Nephron (organoid): Measurements from ENCODE around the gene ETS1.
A peak's percentile ranks its signal among the peaks of the same experiment; 100 is the strongest.

Source experiments
- H3K27ac Mint-ChIP-seq, 3 experiments: 2 replicates each; pipeline ENCODE4 v1.8.0; 2020; ENCODE audit warnings: mixed read lengths in 3 of 3, mild to moderate bottlenecking in 2 of 3, moderate library complexity in 1 of 3
- H3K27me3 Mint-ChIP-seq: 2 replicates; pipeline ENCODE4 v1.8.0; 2021; ENCODE audit warnings: low read depth, mild to moderate bottlenecking, moderate library complexity, mixed read lengths
- H3K36me3 Mint-ChIP-seq: 2 replicates; pipeline ENCODE4 v1.8.0; 2020; ENCODE audit warnings: low read depth, mixed read lengths
- H3K4me1 Mint-ChIP-seq: 2 replicates; pipeline ENCODE4 v1.8.0; 2020; ENCODE audit warnings: mixed read lengths
- H3K4me3 Mint-ChIP-seq, 3 experiments: 2 replicates each; pipeline ENCODE4 v1.8.0; 2020; ENCODE audit warnings: mild to moderate bottlenecking in 3 of 3, mixed read lengths in 3 of 3, moderate library complexity in 2 of 3
- H3K9me3 Mint-ChIP-seq: 2 replicates; pipeline ENCODE4 v1.8.0; 2020; ENCODE audit warnings: mixed read lengths
- TF ChIP-seq, protein P1 (sequence below), 3 experiments: fragments of 200-600 bp; sonication (generic); IDR thresholded peaks; one replicate each; pipeline ENCODE4 v1.5.0; 2021; ENCODE audit warnings: antibody characterized with exemption in 3 of 3; ENCODE audit not compliant: unreplicated experiment in 3 of 3

Gene ETS1

DNA sequence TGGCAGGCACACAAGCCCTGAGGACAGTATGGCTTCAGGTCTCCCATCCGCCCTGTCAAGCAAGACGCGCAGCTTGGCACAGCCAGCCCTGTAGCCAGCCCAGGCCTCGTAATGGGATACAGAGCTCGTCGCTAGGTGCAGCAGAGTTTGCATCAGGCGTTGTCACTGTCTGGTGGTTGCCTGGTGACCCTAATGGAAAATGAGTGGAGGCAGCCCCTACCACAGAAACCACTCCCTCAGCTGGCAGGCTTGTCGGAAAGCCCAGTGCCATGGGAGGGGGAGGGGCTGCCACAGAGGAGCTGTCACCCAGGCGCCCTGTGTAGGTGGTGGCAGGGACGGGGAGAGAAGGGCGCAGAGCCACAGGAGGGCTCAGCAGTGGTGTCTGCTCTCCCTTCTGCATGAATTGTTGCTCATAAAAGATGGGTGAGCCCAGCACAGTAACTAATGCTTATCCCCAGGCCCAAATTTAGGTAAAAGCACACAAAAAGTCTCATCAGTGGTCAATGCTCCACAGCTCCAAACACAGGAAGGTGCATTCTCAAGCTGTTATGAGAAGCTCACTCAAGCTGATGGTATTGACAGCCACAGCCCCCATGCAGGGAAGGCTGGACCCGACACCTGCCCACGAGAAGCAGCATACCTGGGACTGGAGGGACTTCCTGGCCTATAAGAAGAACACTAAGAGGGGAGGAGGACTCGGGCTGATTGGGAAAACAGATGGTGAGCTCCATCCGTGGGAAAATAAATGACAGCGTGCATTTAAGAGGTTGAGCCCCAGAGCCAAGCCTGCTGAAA is 164.6 kb downstream of the ETS1 start:
- Mint-ChIP-seq H3K4me1 (peaks cover 60% of the 10 kb centered on the region), H3K36me3 (no peaks in the 10 kb centered on the region), H3K27me3 (no peaks in the 10 kb centered on the region), H3K27ac (peak overlapping the region in 2 of 3 experiments; percentile 23 to 24), H3K4me3 (no peak overlapping the region), H3K9me3 (no peaks in the 10 kb centered on the region)
- TF ChIP-seq, protein P1, sequence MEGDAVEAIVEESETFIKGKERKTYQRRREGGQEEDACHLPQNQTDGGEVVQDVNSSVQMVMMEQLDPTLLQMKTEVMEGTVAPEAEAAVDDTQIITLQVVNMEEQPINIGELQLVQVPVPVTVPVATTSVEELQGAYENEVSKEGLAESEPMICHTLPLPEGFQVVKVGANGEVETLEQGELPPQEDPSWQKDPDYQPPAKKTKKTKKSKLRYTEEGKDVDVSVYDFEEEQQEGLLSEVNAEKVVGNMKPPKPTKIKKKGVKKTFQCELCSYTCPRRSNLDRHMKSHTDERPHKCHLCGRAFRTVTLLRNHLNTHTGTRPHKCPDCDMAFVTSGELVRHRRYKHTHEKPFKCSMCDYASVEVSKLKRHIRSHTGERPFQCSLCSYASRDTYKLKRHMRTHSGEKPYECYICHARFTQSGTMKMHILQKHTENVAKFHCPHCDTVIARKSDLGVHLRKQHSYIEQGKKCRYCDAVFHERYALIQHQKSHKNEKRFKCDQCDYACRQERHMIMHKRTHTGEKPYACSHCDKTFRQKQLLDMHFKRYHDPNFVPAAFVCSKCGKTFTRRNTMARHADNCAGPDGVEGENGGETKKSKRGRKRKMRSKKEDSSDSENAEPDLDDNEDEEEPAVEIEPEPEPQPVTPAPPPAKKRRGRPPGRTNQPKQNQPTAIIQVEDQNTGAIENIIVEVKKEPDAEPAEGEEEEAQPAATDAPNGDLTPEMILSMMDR (IDR thresholded peaks at IDR 0.05; ENCODE audit: unreplicated experiment in 3 of 3) = no peak

DNA sequence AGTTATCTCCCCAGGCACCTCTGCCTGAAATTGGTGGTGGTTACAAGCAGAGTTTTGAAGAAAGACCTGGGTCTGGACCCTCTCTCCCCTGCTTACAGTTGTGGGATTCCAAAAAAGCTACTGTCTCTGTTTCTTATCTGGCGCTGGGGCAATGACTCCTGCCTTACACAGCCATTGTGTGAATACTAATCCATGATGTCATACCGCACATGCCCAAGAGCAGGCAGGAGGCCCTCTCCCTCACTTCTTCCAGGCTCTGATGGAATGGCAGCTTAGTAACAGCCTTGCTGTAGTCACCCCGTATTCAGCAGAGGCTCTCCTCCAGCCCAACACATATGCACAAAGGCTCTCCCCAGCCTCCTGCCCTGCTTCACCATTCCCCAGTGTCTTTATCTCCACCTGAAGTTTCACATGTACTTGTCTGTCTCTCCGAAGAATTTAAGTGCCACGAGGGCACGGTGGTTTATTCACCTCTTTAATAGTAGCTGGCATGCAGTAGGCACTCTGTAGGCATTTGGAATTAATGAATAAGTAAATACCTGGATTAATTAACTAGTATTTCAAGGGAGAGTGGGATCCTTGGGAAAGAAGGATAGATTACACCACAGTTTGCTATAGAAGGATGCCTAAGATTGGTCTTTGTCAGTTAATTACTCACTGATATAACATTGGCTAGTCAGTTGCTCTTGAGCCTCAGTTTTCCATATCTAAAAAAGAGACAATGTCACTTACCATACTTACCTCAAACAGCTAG is 165.6 kb downstream of the ETS1 start:
- Mint-ChIP-seq H3K4me3 (no peak overlapping the region), H3K36me3 (no peaks in the 10 kb centered on the region), H3K27me3 (no peaks in the 10 kb centered on the region), H3K9me3 (no peaks in the 10 kb centered on the region), H3K4me1 (peaks cover 70% of the 10 kb centered on the region), H3K27ac (peak overlapping the region; percentile 23 to 39 (median 28))
- TF ChIP-seq, protein P1 (IDR thresholded peaks at IDR 0.05; ENCODE audit: unreplicated experiment in 3 of 3) = no peak

DNA sequence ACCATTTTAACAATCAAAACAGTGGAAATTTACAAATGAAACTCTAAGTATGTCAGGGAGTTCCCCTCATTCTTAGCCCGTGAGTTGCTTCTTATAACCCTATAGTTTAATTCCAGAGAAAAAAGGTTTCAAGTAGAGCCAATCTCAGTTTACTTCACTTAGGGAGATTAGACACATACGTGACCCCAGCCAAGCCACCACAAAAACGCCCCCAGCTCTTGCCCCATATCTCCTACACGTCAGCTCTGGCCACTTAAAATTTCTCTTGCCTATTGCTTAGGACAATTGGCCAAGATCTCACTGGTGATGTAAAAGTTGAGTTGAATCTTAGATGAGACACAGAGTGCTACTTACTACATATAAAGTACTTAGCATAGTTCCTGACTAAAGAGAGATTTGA is 166.4 kb downstream of the ETS1 start:
- H3K4me3 Mint-ChIP-seq = no peak overlapping the region
- TF ChIP-seq, protein P1 (IDR thresholded peaks at IDR 0.05; ENCODE audit: unreplicated experiment in 3 of 3) = no peak
- H3K9me3 Mint-ChIP-seq = no peaks in the 10 kb centered on the region
- H3K27me3 Mint-ChIP-seq = no peaks in the 10 kb centered on the region
- peak overlapping the region; percentile 12 to 39 (median 28) for H3K27ac Mint-ChIP-seq
- no peaks in the 10 kb centered on the region for H3K36me3 Mint-ChIP-seq
- H3K4me1 Mint-ChIP-seq = peaks cover 67% of the 10 kb centered on the region

DNA sequence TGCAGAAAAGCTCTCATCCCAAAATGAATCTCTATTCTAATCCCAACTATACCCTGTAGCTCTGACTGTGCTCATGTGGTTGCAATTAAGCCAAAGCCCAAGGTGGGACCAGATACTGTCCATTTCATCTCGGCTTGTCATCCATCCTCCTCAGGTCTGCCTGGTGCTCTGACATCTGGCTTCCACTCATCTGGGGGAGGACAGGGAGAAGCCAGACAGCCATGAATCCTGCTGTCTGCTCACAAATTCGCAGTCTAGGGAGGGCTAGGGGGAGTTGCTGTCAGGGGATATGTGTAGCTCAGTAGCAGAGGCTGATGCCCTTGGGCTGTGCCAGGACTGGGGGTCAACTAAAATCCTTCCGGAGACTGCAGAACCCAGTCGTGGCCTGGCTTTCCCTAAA is 167.1 kb downstream of the ETS1 start:
- Mint-ChIP-seq H3K36me3 (no peaks in the 10 kb centered on the region), H3K4me1 (peaks cover 70% of the 10 kb centered on the region), H3K4me3 (no peak overlapping the region), H3K27ac (peak overlapping the region; percentile 12 to 39 (median 28)), H3K9me3 (no peaks in the 10 kb centered on the region), H3K27me3 (no peaks in the 10 kb centered on the region)
- TF ChIP-seq, protein P1 (IDR thresholded peaks at IDR 0.05; ENCODE audit: unreplicated experiment in 3 of 3) = no peak

DNA sequence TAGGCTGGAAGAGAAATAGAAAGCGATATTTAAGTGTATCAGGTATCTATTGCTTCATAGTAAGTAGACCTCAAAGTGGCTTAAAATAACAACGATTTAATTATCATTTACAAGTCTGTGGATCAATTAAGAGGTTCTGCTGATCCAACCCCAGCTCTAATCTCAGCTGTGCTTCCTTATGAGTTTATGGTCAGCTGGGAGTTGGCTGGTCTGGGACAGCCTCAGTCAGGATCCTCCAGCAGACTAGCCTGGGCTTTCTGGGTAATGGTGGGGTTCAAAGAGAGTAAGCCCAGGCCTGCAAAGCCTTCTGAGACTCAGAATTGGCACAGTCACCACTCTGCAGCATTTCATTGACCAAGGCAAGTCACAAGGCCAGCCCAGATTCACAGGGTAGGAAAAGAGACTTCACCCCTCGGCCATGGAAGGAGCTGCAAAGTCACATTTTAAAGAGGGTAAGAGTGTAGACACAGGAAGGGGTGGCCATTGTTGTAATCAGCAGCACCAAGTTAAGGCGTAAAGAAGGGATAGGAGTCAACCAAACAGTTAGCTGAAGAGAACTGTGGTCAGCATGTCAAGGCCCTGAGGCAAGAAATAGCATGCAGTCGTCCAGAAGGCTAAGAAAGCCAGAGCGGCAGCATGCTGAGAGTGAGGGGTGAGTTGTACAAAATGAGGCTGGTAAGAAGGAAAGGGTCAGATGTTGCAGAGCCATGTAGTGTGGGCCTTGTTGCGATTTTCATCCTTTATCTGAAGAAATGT is 168.2 kb downstream of the ETS1 start:
- Mint-ChIP-seq H3K36me3 (no peaks in the 10 kb centered on the region), H3K4me3 (no peak overlapping the region), H3K9me3 (no peaks in the 10 kb centered on the region), H3K27ac (peak overlapping the region; percentile 12 to 39 (median 28)), H3K4me1 (peaks cover 62% of the 10 kb centered on the region), H3K27me3 (no peaks in the 10 kb centered on the region)
- TF ChIP-seq, protein P1 (IDR thresholded peaks at IDR 0.05; ENCODE audit: unreplicated experiment in 3 of 3) = no peak
